ENCODE data around the gene DHRSX. TPM values are rescaled to one million over a fixed set of nuclear protein-coding genes. Genes with fewer than 3 reads are reported as not detected.

Gene DHRSX
- total RNA-seq, 4 donors from 2014 or later = 19.9 to 36.5 (median 24.2) TPM

- DNase-seq = no peak
- Histone ChIP-seq H3K36me3 (no peaks in the 10 kb centered on the region), H3K4me1 (no peaks in the 10 kb centered on the region), H3K27ac (no peak overlapping the region), H3K9me3 (no peaks in the 10 kb centered on the region), H3K27me3 (no peaks in the 10 kb centered on the region), H3K4me3 (replicated peaks in 1 of 3) (no peak overlapping the region)
- intact Hi-C loops (cut with DNase I) = no loop called here
- TF ChIP-seq CTCF (IDR thresholded peaks at IDR 0.05) (no peak), POLR2A (IDR thresholded peaks at IDR 0.05) (no peak)
- WGBS, 2 donors = 72 to 75% methylated on average over 8 of the region's 8 CpGs
Observed at GRCh38 chrX:2533424-2533823, 32.6 kb upstream of the DHRSX start.

DNA sequence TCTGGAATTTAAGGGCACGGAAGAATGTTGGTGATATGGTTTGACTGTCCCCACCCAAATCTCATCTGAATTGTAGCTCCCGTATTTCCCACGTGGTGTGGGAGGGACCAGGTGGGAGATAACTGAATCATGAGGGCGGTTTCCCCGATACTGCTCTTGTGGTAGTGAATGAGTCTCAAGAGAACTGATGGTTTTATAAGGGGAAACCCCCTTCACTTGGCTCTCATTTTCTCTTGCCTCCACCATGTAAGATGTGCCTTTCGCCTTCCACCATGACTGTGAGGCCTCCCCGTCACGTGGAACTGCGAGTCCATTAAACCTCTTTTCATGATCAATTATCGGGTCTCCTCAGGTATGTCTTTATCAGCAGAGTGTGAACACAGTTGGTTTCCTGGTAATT, 25.6 kb upstream of the DHRSX start:
- H3K9me3 ChIP-seq = no peaks in the 10 kb centered on the region
- no peak overlapping the region for H3K4me3 ChIP-seq (replicated peaks in 1 of 3)
- intact Hi-C loops (cut with DNase I) = no loop called here
- WGBS, 2 donors = 89 to 90% methylated on average over 10 of the region's 10 CpGs
- no peaks in the 10 kb centered on the region for H3K27me3 ChIP-seq
- TF ChIP-seq CTCF (IDR thresholded peaks at IDR 0.05) (no peak), POLR2A (IDR thresholded peaks at IDR 0.05) (no peak)
- DNase-seq = no peak
- no peaks in the 10 kb centered on the region for H3K4me1 ChIP-seq
- H3K36me3 ChIP-seq = no peaks in the 10 kb centered on the region
- H3K27ac ChIP-seq = no peak overlapping the region

GRCh38 chrX:2523911-2524310, 23.1 kb upstream of the DHRSX start:
- no peaks in the 10 kb centered on the region for H3K27me3 ChIP-seq
- no peaks in the 10 kb centered on the region for H3K36me3 ChIP-seq
- H3K4me3 ChIP-seq (replicated peaks in 1 of 3) = no peak overlapping the region
- DNase-seq = no peak
- no peaks in the 10 kb centered on the region for H3K9me3 ChIP-seq
- H3K27ac ChIP-seq = no peak overlapping the region
- no peaks in the 10 kb centered on the region for H3K4me1 ChIP-seq
- intact Hi-C loops (cut with DNase I) = no loop called here
- 76 to 81% methylated on average over 6 of the region's 6 CpGs for WGBS, 2 donors
- TF ChIP-seq CTCF (IDR thresholded peaks at IDR 0.05) (no peak), POLR2A (IDR thresholded peaks at IDR 0.05) (no peak)

DNA sequence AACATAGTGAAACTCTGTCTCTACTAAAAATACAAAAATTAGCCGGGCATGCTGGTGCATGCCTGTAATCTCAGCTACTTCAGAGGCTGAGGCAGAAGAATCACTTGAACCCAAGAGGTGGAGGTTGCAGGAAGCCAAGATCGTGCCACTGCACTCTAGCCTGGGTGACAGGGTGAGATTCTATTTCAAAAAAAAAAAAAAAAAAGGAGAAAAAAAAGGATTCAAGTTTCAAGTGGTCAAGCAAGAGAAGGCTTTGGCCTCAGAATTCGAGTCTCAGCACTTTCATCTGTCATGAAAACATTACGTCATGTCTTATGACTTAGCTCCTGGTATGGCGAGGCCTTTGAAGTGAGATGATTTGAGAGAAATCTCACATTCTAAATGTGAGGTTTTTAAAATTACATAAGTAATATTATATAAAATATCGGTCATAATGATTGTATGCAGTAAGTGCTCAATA, 21.2 kb upstream of the DHRSX start:
- Histone ChIP-seq H3K27ac (no peak overlapping the region), H3K9me3 (no peaks in the 10 kb centered on the region), H3K27me3 (no peaks in the 10 kb centered on the region), H3K4me3 (replicated peaks in 1 of 3) (no peak overlapping the region), H3K4me1 (no peaks in the 10 kb centered on the region), H3K36me3 (no peaks in the 10 kb centered on the region)
- TF ChIP-seq CTCF (IDR thresholded peaks at IDR 0.05) (no peak), POLR2A (IDR thresholded peaks at IDR 0.05) (no peak)
- intact Hi-C loops (cut with DNase I) = no loop called here
- WGBS, 2 donors = 68 to 71% methylated on average over 6 of the region's 6 CpGs
- no peak for DNase-seq

DNA sequence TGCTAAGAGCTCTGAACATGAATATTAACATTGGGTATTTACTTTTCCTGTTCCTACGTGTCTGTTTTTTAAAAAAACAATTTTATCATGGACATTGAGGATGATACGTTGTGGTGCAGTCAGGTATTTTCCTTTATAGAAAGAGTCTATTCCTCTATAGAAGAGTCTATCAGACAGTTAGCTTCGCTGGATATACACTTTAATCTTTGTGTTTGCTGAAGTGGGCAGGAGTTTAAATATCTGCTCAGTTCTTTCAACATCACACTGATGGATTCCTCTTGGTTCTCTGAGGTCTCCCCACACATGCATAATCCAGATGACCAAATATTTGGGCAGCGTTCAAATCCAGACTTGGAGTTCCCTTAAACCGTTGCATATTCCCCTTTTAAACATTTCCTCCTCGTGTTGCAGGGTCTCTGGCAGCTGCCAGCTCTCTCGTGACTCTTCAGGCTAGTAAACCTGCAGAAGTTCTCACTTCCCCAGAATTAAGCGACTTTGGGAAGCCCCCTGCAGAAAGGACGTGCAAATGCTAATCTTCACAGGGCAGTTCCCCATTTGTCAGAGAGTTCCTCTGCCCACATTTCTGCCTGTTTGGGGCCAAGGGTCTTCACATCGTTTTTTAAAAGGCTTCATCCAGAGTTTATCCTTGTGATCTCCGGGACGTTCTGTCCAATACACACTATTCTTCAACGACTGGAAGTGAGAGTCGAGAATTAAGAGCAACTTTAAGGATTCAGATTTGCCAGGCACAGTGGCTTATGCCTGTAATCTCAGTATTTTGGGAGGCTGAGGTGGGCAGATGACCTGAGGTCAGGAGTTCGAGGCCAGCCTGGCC, 20.5 kb upstream of the DHRSX start:
- no peaks in the 10 kb centered on the region for H3K36me3 ChIP-seq
- no peaks in the 10 kb centered on the region for H3K27me3 ChIP-seq
- no peak overlapping the region for H3K27ac ChIP-seq
- no peak for TF ChIP-seq CTCF (IDR thresholded peaks at IDR 0.05)
- TF ChIP-seq POLR2A (IDR thresholded peaks at IDR 0.05) = no peak
- DNase-seq = no peak
- no peak overlapping the region for H3K4me3 ChIP-seq (replicated peaks in 1 of 3)
- intact Hi-C loops (cut with DNase I) = no loop called here
- H3K9me3 ChIP-seq = no peaks in the 10 kb centered on the region
- H3K4me1 ChIP-seq = no peaks in the 10 kb centered on the region
- 50 to 51% methylated on average over 15 of the region's 15 CpGs for WGBS, 2 donors

Measured in thyroid gland (tissue), 4 donors.